Activated CD4-positive, alpha-beta T cell treated with anti-CD3 and anti-CD28 coated beads for 36 hours (primary cell): ENCODE measurements around the gene TTC28. TPM values are rescaled to one million over a fixed set of nuclear protein-coding genes. Genes with fewer than 3 reads are reported as not detected.

Experiments
- ATAC-seq: fragments of 200-7000 bp; cut with Tn5 transposase; one replicate; pipeline ENCODE4 v1.10.0; 2021; ENCODE audit warnings: mild to moderate bottlenecking, moderate library complexity
- CTCF ChIA-PET: fragments of 350-600 bp; sonication (Branson Sonifier 250); formaldehyde crosslinking; loops from one replicate; lab custom pipeline; 2021; ENCODE audit warnings: antibody characterized with exemption; lab: Charles Lee
- POLR2A ChIA-PET: fragments of 350-600 bp; sonication (Branson Sonifier 250); formaldehyde crosslinking; loops from one replicate; lab custom pipeline; 2021; ENCODE audit warnings: antibody characterized with exemption, inconsistent platforms; lab: Charles Lee
- DNase-seq: peaks from one replicate; pipeline ENCODE4 v3.0.0-alpha.2; 2020
- H3K27ac Mint-ChIP-seq: one replicate; pipeline ENCODE4 v1.8.0; 2021; ENCODE audit warnings: mixed read lengths
- H3K27me3 Mint-ChIP-seq: one replicate; pipeline ENCODE4 v1.8.0; 2021; ENCODE audit warnings: mixed read lengths
- H3K36me3 Mint-ChIP-seq: one replicate; pipeline ENCODE4 v1.8.0; 2021; ENCODE audit warnings: low read depth, mixed read lengths
- H3K4me1 Mint-ChIP-seq: one replicate; pipeline ENCODE4 v1.8.0; 2021; ENCODE audit warnings: mixed read lengths
- H3K4me3 Mint-ChIP-seq: one replicate; pipeline ENCODE4 v1.8.0; 2021; ENCODE audit warnings: mild to moderate bottlenecking, moderate library complexity, mixed read lengths
- H3K9me3 Mint-ChIP-seq: one replicate; pipeline ENCODE4 v1.8.0; 2021; ENCODE audit warnings: low read depth, mixed read lengths
- intact Hi-C, 2 experiments: fragments of 100-400 bp; cut with DNase I in 1 of 2; cut with micrococcal nuclease in 1 of 2; formaldehyde crosslinking; loops; one replicate each; pipeline versions ENCODE4 v1.14.2 to v1.15.1; 2022 to 2024; cut with DNase I, micrococcal nuclease
- total RNA-seq, 2 experiments: library from RNA; stranded (reverse); gene quantifications; one replicate each; pipeline ENCODE4 v1.2.3, GENCODE V29; 2021

The TTC28 gene
- total RNA-seq, 2 experiments from 2014 or later: 1.0 to 1.4 TPM

- Mint-ChIP-seq H3K27ac (no peak overlapping the region), H3K4me1 (peaks cover 2% of the 10 kb centered on the region), H3K4me3 (no peak overlapping the region), H3K36me3 (no peaks in the 10 kb centered on the region), H3K27me3 (no peaks in the 10 kb centered on the region), H3K9me3 (no peaks in the 10 kb centered on the region)
- no peak for ATAC-seq
- CTCF ChIA-PET: interaction anchor here (0.6 kb wide), 1 partner anchor 612 kb away, joined by 3 read pairs; no protein-coding TSS in a partner anchor
- intact Hi-C loops: no loop called here
- POLR2A ChIA-PET: no interaction called here
- DNase-seq: no peak
These were observed 687.1 kb downstream of the TTC28 start for GRCh38 chr22:27992294-27993165.

GRCh38 chr22:27991586-27992293 is 687.9 kb downstream of the TTC28 start:
- POLR2A ChIA-PET: no interaction called here
- Mint-ChIP-seq H3K9me3 (no peaks in the 10 kb centered on the region), H3K27me3 (no peaks in the 10 kb centered on the region), H3K36me3 (no peaks in the 10 kb centered on the region), H3K27ac (no peak overlapping the region), H3K4me1 (peaks cover 2% of the 10 kb centered on the region), H3K4me3 (no peak overlapping the region)
- CTCF ChIA-PET: interaction anchor here (0.6 to 1.2 kb wide), 2 partner anchors 8 to 1235 kb away, joined by 3 to 4 read pairs; no protein-coding TSS in a partner anchor
- ATAC-seq (no peak), DNase-seq (no peak)
- intact Hi-C loops: no loop called here

- CTCF ChIA-PET: interaction anchor here (0.6 to 1.2 kb wide), 2 partner anchors 9 to 1234 kb away, joined by 3 to 4 read pairs; no protein-coding TSS in a partner anchor
- Mint-ChIP-seq H3K27ac (no peak overlapping the region), H3K9me3 (no peaks in the 10 kb centered on the region), H3K27me3 (no peaks in the 10 kb centered on the region), H3K36me3 (no peaks in the 10 kb centered on the region), H3K4me1 (peaks cover 2% of the 10 kb centered on the region), H3K4me3 (no peak overlapping the region)
- ATAC-seq (no peak), DNase-seq (peak; percentile 13)
- intact Hi-C loops: no loop called here
- POLR2A ChIA-PET: no interaction called here
These were observed 688.8 kb downstream of the TTC28 start for GRCh38 chr22:27990879-27991278.

GRCh38 chr22:27990451-27990840 is 689.2 kb downstream of the TTC28 start:
- no peak overlapping the region for H3K27ac Mint-ChIP-seq
- no peaks in the 10 kb centered on the region for H3K27me3 Mint-ChIP-seq
- no peak for ATAC-seq
- H3K4me3 Mint-ChIP-seq: no peak overlapping the region
- H3K9me3 Mint-ChIP-seq: no peaks in the 10 kb centered on the region
- DNase-seq: no peak
- POLR2A ChIA-PET: no interaction called here
- H3K4me1 Mint-ChIP-seq: peaks cover 2% of the 10 kb centered on the region
- CTCF ChIA-PET: no interaction called here
- intact Hi-C loops: no loop called here
- H3K36me3 Mint-ChIP-seq: no peaks in the 10 kb centered on the region

- POLR2A ChIA-PET: no interaction called here
- intact Hi-C loops: no loop called here
- no peak for DNase-seq
- Mint-ChIP-seq H3K9me3 (no peaks in the 10 kb centered on the region), H3K4me1 (peaks cover 2% of the 10 kb centered on the region), H3K27me3 (no peaks in the 10 kb centered on the region), H3K36me3 (no peaks in the 10 kb centered on the region), H3K4me3 (no peak overlapping the region), H3K27ac (no peak overlapping the region)
- CTCF ChIA-PET: interaction anchor here (0.6 kb wide), 1 partner anchor 221 kb away, joined by 3 read pairs; no protein-coding TSS in a partner anchor
- no peak for ATAC-seq
These were observed 689.7 kb downstream of the TTC28 start for GRCh38 chr22:27989758-27990450.

GRCh38 chr22:27988704-27989103 is 690.9 kb downstream of the TTC28 start:
- ChIA-PET CTCF (interaction anchor here (0.9 kb wide), 1 partner anchor 10 kb away, joined by 3 read pairs; no protein-coding TSS in a partner anchor), POLR2A (no interaction called here)
- Mint-ChIP-seq H3K4me3 (no peak overlapping the region), H3K27ac (no peak overlapping the region), H3K9me3 (no peaks in the 10 kb centered on the region), H3K36me3 (no peaks in the 10 kb centered on the region), H3K27me3 (no peaks in the 10 kb centered on the region), H3K4me1 (peaks cover 2% of the 10 kb centered on the region)
- no peak for ATAC-seq
- no peak for DNase-seq
- intact Hi-C loops: no loop called here

- ATAC-seq (no peak), DNase-seq (no peak)
- no peaks in the 10 kb centered on the region for H3K9me3 Mint-ChIP-seq
- no peaks in the 10 kb centered on the region for H3K27me3 Mint-ChIP-seq
- no peaks in the 10 kb centered on the region for H3K36me3 Mint-ChIP-seq
- intact Hi-C loops: no loop called here
- CTCF ChIA-PET: interaction anchor here (0.7 kb wide), 1 partner anchor 104 kb away, joined by 3 read pairs; no protein-coding TSS in a partner anchor
- POLR2A ChIA-PET: interaction anchor here (0.6 kb wide), 1 partner anchor 631 kb away, joined by 9 read pairs; no protein-coding TSS in a partner anchor
- no peak overlapping the region for H3K4me3 Mint-ChIP-seq
- H3K27ac Mint-ChIP-seq: no peak overlapping the region
- H3K4me1 Mint-ChIP-seq: peaks cover 2% of the 10 kb centered on the region
These were observed 692.1 kb downstream of the TTC28 start for GRCh38 chr22:27987557-27987956.

GRCh38 chr22:27986937-27987336 is 692.7 kb downstream of the TTC28 start:
- ATAC-seq (no peak), DNase-seq (no peak)
- Mint-ChIP-seq H3K4me1 (peaks cover 2% of the 10 kb centered on the region), H3K27me3 (no peaks in the 10 kb centered on the region), H3K27ac (no peak overlapping the region), H3K36me3 (no peaks in the 10 kb centered on the region), H3K9me3 (no peaks in the 10 kb centered on the region), H3K4me3 (no peak overlapping the region)
- ChIA-PET POLR2A (no interaction called here), CTCF (no interaction called here)
- intact Hi-C loops: no loop called here

GRCh38 chr22:27986459-27986858 is 693.2 kb downstream of the TTC28 start:
- H3K27me3 Mint-ChIP-seq: no peaks in the 10 kb centered on the region
- H3K4me1 Mint-ChIP-seq: peaks cover 2% of the 10 kb centered on the region
- no peak overlapping the region for H3K4me3 Mint-ChIP-seq
- no peaks in the 10 kb centered on the region for H3K9me3 Mint-ChIP-seq
- DNase-seq (no peak), ATAC-seq (no peak)
- POLR2A ChIA-PET: no interaction called here
- intact Hi-C loops: no loop called here
- no peak overlapping the region for H3K27ac Mint-ChIP-seq
- CTCF ChIA-PET: no interaction called here
- H3K36me3 Mint-ChIP-seq: no peaks in the 10 kb centered on the region

GRCh38 chr22:27985323-27986275 is 694.0 kb downstream of the TTC28 start:
- H3K27me3 Mint-ChIP-seq: no peaks in the 10 kb centered on the region
- ChIA-PET POLR2A (no interaction called here), CTCF (no interaction called here)
- intact Hi-C loops: no loop called here
- H3K27ac Mint-ChIP-seq: no peak overlapping the region
- DNase-seq: no peak
- no peaks in the 10 kb centered on the region for H3K36me3 Mint-ChIP-seq
- H3K4me1 Mint-ChIP-seq: peaks cover 2% of the 10 kb centered on the region
- no peaks in the 10 kb centered on the region for H3K9me3 Mint-ChIP-seq
- no peak for ATAC-seq
- no peak overlapping the region for H3K4me3 Mint-ChIP-seq
